Measurements from ENCODE around the gene DCUN1D1.

GRCh38 chr3:182971637-182972036 lies 8.7 kb downstream of the DCUN1D1 start:
- no peak for TF ChIP-seq CTCF (IDR thresholded peaks at IDR 0.05)
- no peak for TF ChIP-seq POLR2A (IDR thresholded peaks at IDR 0.05)

Data from thyroid gland (tissue), 4 donors.